ENCODE results near the gene CTNNA3.

The CTNNA3 gene

GRCh38 chr10:66098595-66099480 is 1597.2 kb downstream of the CTNNA3 start:
- no peak for DNase-seq (ENCODE audit: low read depth in 2 of 2)

DNA sequence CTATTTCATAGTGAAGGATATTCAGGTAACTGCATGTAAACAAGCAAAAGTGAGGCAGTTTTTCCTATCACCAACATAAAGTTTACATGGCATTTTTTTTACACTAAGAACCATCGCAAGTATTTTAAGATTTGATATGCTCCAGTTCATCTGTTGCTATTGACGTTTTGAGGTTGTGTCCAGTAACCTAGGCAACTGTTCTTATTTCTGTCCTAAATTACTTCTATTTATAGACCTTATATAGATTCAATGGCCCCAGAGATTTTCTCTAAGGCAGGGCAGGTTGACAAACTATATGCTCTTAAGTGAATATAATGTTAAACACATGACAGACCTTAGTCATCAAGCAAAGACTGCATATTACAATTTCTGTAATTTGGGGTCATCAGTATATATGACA is 1600.4 kb downstream of the CTNNA3 start:
- DNase-seq (ENCODE audit: low read depth in 2 of 2) = no peak

DNA sequence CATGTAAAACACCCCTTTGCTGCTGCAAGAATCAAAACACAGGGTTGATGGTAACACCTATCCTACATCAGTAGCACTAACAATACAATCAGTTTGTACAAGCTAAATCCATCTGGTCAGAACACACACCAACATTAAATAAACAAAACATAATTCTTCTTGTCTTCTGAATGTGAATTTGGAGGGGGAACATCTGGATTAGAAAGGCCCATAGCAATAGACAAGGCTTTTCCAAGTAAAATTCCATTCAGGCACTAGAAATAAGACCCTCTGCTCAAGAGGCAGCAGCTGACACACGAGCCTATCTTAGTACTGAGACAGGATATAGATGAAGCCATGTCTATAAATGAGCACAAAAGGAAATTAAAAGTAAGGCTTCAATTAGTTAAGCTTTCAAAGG is 1610.1 kb downstream of the CTNNA3 start:
- DNase-seq (ENCODE audit: low read depth in 2 of 2) = no peak

DNA sequence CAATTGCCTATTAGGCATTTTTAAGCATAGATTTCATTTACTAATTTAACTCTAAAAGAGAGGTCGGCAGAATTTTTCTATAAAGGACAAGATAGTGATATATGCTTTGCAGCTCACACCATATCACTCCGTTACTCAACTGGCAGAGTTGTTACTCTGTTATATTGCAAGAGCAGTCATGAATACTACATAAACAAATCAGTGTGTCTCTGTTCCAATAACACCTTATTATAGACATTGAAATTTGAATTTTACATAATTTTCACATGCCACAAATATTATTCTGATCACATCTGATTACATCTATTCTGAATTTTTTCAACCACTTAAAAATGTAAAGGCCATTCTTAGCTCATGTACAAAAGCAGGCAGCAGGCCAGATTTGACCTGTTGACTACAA is 1624.1 kb downstream of the CTNNA3 start:
- no peak for DNase-seq (ENCODE audit: low read depth in 2 of 2)

- no peak for DNase-seq (ENCODE audit: low read depth in 2 of 2)
Observed at GRCh38 chr10:66058594-66058993, 1637.4 kb downstream of the CTNNA3 start.

DNA sequence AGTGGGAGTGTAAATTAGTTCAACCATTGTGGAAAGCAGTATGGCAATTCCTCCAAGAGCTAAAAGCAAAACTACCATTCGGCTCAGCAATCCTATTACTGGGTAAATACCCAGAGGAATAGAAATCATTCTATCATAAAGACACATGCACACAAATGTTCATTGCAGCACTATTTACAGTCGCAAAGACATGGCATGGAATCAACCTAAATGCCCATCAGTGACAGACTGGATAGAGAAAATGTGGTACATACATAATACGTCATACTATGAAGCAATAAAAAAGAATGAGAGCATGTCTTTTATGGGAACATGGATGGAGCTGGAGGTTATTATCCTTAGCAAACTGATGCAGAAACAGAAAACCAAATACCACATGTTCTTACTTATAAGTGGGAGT is 1646.7 kb downstream of the CTNNA3 start:
- DNase-seq (ENCODE audit: low read depth in 2 of 2) = no peak

DNA sequence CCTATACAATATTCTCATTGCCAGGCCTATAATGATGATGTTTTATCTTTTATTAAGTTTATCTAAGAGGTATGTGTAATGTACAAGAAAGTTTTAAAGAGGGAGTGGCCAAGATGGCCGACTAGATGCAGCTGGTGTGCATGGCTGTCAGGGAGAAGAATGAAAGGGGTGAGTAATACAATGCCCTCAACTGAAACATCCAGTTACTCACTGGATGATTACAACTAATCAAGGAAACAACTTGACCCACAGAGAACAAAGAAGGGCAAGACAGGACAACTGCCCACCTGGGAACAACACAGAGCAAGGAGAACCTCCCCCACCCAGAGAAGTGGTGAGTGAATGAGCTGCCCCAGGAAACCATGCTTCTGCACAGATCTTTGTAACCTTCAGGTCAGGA is 1650.1 kb downstream of the CTNNA3 start:
- DNase-seq (ENCODE audit: low read depth in 2 of 2) = no peak

DNA sequence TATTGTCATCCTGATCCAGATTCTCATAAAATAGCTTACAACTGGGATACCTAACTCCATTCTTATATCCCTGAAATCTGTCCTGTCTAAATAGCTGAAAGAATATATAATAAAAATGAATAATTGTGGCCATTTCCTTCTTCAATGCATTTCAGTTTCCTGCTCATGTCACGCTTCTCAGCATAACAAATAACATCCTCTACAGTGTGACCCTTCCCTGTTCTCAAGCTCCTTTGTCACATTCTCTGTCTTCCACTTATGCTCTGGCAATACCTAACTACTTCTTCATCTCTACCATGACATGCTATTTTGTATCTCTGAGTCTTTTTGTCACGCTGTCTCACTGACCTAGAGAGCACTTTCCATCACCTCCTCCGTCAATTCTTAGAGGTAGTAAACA is 1654.2 kb downstream of the CTNNA3 start:
- no peak for DNase-seq (ENCODE audit: low read depth in 2 of 2)

- DNase-seq (ENCODE audit: low read depth in 2 of 2) = no peak
Observed at GRCh38 chr10:66038623-66039022, 1657.4 kb downstream of the CTNNA3 start.

DNA sequence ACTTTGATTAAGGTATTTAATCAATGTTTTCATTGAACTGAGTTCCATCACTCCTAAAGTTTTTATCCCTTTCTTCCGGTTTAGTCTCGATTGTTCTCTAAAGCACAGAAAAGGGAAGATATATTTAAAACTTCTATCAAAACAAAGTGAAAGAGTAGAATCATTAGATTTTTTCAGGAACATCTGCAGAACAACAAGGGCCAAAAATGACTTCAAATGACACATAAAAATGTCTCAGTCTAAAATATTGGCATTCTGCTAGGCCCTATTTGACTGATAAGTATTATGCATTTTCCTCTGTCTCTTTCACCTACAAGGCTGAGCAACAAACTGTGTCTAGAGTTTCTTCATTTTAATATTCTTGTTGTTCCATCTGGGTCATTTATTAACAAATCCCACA is 1669.7 kb downstream of the CTNNA3 start:
- no peak for DNase-seq (ENCODE audit: low read depth in 2 of 2)

DNA sequence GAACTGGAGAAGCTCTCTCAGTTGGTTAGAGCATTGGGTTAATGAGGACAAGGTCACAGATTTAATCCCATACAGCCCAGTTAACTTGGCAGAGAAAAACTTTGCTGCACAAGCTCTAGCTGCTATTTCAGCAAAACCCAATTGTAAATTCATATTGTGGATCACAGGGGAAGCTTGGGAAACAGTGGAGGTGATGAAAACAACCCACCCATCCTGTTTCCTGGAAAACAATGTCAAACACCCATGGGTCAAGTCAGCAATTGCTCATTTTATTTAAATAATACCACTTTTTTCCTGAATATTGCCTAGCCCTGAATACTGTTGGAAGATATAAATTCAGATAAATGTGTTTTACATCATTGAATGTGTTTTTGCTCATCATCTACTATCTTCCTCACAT is 1670.8 kb downstream of the CTNNA3 start:
- DNase-seq (ENCODE audit: low read depth in 2 of 2) = no peak

DNA sequence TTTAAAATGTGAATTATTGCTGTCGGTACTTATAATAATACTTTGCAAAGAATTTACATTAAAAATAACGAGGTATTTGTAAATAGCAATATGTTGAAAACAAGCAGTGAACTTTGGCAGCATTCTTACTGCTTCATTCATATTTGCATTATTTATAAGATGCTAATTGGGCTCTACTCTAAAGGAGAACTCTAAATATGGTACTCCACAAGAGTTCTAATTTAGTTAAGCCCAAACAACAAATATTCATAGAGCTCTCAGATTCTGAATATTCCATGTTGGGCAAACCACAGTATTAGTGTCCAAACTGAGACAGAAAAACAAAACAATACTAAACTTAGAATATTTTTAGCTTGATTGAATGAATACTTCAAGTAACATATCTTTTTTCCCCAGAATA is 1674.6 kb downstream of the CTNNA3 start:
- no peak for DNase-seq (ENCODE audit: low read depth in 2 of 2)

DNA sequence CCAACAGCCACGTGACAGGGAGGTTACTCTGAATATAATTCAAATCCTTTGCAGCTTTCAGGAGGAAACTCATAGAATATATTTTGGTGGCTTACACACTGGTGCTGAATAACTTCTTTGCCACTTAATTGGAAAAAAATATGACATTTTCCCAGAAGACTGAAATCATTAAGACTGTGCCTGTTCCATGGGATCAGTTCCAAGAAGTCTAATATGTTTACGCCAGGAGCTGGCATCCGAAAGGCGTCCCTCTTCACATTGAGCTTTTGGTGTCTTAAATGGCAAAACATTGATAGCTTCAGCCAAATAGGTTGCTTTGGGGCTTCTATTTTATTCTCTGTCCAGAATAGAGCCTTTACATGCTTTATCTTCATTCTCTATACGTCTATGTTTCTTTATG is 1687.8 kb downstream of the CTNNA3 start:
- no peak for DNase-seq (ENCODE audit: low read depth in 2 of 2)

GRCh38 chr10:66006411-66006810 is 1689.6 kb downstream of the CTNNA3 start:
- no peak for DNase-seq (ENCODE audit: low read depth in 2 of 2)

GRCh38 chr10:65993451-65993850 is 1702.5 kb downstream of the CTNNA3 start:
- DNase-seq (ENCODE audit: low read depth in 2 of 2) = no peak

DNA sequence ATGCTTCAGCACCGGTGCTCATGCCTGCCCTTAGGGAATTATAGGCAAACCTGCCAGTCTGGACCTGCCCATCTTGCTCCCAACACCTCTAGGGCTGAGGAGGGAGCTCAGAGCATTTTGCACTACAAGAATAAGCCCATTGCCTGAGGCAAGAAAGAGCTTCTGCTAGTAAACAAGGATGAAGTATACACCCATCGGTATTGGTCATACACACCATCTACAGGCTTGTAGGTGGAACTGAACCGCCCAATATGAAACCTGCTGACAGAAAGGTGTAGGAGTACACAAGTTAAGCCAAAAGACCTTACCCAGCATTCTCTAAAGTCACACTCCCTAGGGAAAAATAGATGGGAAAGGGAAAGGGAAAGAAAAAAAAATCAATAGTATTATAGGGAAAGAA is 1727.1 kb downstream of the CTNNA3 start:
- no peak for DNase-seq (ENCODE audit: low read depth in 2 of 2)

GRCh38 chr10:65968437-65968836 is 1727.6 kb downstream of the CTNNA3 start:
- no peak for DNase-seq (ENCODE audit: low read depth in 2 of 2)

DNA sequence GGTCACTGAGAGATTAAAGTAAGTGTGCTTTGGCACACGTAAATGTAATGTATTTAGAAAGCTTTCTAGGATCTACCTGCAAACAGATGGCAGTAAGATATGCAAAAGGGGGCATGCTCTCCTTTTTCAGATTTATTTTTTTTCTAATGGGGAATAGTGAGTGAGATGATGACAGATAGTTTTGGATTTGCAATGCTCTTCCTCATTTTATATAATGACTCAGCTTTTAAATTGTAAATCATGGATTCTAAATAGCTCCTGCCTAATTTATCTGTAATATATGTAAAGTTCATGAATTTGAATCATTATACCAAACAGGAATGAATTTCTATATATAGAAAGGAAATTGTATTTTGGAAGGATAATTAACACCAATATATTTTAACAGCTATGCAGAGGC is 1731.8 kb downstream of the CTNNA3 start:
- DNase-seq (ENCODE audit: low read depth in 2 of 2) = no peak

DNA sequence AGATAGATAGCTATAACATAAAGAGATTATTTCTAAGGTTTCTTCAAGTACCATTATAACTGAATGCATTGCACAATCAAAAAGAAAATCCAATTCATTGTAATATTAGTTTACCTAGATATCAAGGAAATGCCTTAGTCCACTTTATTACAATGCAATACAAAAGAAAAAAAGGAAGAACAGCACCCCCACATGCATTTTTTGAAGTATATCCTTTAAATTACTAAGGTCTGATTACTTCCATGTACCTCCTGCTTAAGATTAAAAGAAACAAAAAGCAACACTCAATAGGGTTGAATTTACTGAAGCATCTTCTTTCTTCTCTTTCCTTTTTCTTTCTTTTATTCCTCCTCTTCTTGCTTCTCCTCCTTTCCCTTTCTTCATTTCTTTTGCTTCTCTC is 1743.9 kb downstream of the CTNNA3 start:
- DNase-seq (ENCODE audit: low read depth in 2 of 2) = no peak

GRCh38 chr10:65950075-65950474 is 1745.9 kb downstream of the CTNNA3 start:
- DNase-seq (ENCODE audit: low read depth in 2 of 2) = no peak

DNA sequence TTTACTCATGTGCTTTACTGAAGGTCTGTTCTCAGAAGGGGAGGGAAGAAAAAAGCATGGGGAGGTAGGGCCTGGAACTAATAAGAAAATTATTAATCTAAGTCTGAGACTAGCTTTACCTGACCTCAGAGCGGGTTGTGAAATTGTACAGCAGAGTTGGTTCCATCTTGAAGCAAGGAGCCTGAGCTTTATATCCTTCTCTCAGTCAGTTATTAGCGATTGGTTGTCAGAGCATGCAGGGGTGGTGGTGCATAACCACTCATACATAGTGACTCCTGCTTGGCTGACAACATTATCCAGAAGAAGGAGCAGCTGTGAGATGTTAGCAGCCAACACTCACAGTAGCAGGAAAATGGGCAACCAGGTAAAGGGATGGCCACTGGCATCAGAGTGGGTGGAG is 1746.5 kb downstream of the CTNNA3 start:
- DNase-seq (ENCODE audit: low read depth in 2 of 2) = no peak

DNA sequence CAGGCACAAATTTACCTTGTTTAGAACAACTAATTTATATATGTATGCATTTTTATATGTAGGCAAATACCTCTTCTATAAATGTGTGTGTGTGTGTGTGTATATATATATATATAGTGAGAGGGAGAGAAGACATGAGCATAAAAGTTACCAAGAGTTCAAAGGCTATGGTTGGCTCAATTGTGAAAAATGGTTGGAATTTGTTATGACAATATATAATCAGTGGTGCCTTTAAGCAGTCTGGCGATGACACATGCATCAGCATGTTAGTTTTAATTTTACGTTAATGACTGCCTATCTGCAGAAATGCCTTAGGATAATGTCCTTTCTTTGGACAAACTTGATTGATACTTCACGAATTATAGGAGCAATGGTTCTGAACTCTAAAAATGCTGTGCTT is 1750.9 kb downstream of the CTNNA3 start:
- no peak for DNase-seq (ENCODE audit: low read depth in 2 of 2)

- DNase-seq (ENCODE audit: low read depth in 2 of 2) = no peak
Observed at GRCh38 chr10:65943451-65943850, 1752.5 kb downstream of the CTNNA3 start.

Measured in stimulated activated CD8-positive, alpha-beta memory T cell treated with anti-CD3 and anti-CD28 coated beads, Interleukin-7, amount 100 ng/mL, for 4 hours (primary cell).